Endothelial cell of umbilical vein (primary cell): ENCODE data around the gene DMXL1. TPM values are rescaled to one million over a fixed set of nuclear protein-coding genes. Genes with fewer than 3 reads are reported as not detected.

Experiments
- BruUV-seq: library from RNA; stranded (reverse); fragments of 400-500 nt; replicated peaks from 2 replicates; lab custom pipeline; 2021; lab: Mats Ljungman, UMichigan
- CTCF ChIA-PET: fragments of 300-600, 350-600 bp; sonication (Branson Sonifier 250); formaldehyde crosslinking; loops from one replicate; lab custom pipeline; 2021; ENCODE audit warnings: antibody characterized with exemption, inconsistent platforms; lab: Charles Lee
- POLR2A ChIA-PET: fragments of 300-600, 350-600 bp; sonication (Branson Sonifier 250); formaldehyde crosslinking; loops from one replicate; lab custom pipeline; 2021; ENCODE audit warnings: antibody characterized with exemption, inconsistent platforms; lab: Charles Lee
- DNase-seq: peaks from one replicate; pipeline ENCODE4 v3.0.0-alpha.2; 2011; ENCODE audit warnings: low read depth, low spot score
- FAIRE-seq: peaks from 2 replicates; lab custom pipeline; 2011; peaks lifted over from hg19 to GRCh38; lab: Jason Lieb, UNC
- H2AFZ ChIP-seq: 2 replicates; pipeline ENCODE4 v1.6.0; 2012; ENCODE audit warnings: low read depth, low read length, control low read depth, inconsistent platforms
- H3K27ac ChIP-seq: 2 replicates; pipeline ENCODE4 v1.5.1; 2011; ENCODE audit warnings: low read depth, mild to moderate bottlenecking, control low read depth, low read length, moderate library complexity; ENCODE audit not compliant: insufficient read depth
- H3K27me3 ChIP-seq, 2 experiments: 2 replicates each; pipeline versions ENCODE4 v1.6.0 to v1.6.1; 2011; ENCODE audit warnings: low read length in 2 of 2, mixed read lengths in 1 of 2; ENCODE audit not compliant: control insufficient read depth in 2 of 2, insufficient read depth in 2 of 2
- H3K36me3 ChIP-seq, 2 experiments: 2 replicates in 1 of 2; 3 replicates in 1 of 2; pipeline ENCODE4 v1.5.1; 2011; ENCODE audit warnings: low read length in 2 of 2, mild to moderate bottlenecking in 1 of 2, moderate library complexity in 1 of 2; ENCODE audit not compliant: control insufficient read depth in 2 of 2, insufficient read depth in 2 of 2; ENCODE audit errors: extremely low read depth in 1 of 2
- H3K4me1 ChIP-seq: 3 replicates; pipeline ENCODE4 v1.5.1; 2011; ENCODE audit warnings: mild to moderate bottlenecking, low read length; ENCODE audit not compliant: control insufficient read depth, insufficient read depth; ENCODE audit errors: extremely low read depth
- H3K4me2 ChIP-seq: 2 replicates; pipeline ENCODE4 v1.6.1; 2011; ENCODE audit warnings: low read length, control low read depth, mixed read lengths; ENCODE audit not compliant: insufficient read depth
- H3K4me3 ChIP-seq, 3 experiments: fragments of 200-600 bp in 1 of 3; sonication (generic), shearing (Covaris generic) in 1 of 3; replicated peaks in 1 of 3; 2 replicates each; pipeline ENCODE4 v1.5.1; 2011 to 2016; ENCODE audit warnings: control low read depth in 3 of 3, low read length in 3 of 3, mild to moderate bottlenecking in 2 of 3, inconsistent platforms in 1 of 3, low read depth in 1 of 3, moderate library complexity in 1 of 3; ENCODE audit not compliant: insufficient read depth in 1 of 3
- H3K79me2 ChIP-seq: 2 replicates; pipeline ENCODE4 v1.6.0; 2012; ENCODE audit warnings: low read length, inconsistent platforms; ENCODE audit not compliant: control insufficient read depth, insufficient read depth
- H3K9ac ChIP-seq: replicated peaks from 2 replicates; pipeline ENCODE3; 2011; ENCODE audit warnings: low read length, control low read depth; ENCODE audit not compliant: insufficient read depth; ENCODE audit errors: extremely low read depth
- H3K9me1 ChIP-seq: replicated peaks from 3 replicates; pipeline ENCODE4 v1.6.0; 2011; ENCODE audit warnings: mild to moderate bottlenecking, low read length; ENCODE audit not compliant: control insufficient read depth, insufficient read depth; ENCODE audit errors: extremely low read depth
- H3K9me3 ChIP-seq: replicated peaks from 2 replicates; pipeline ENCODE4 v1.5.1; 2012; ENCODE audit warnings: low read length, inconsistent platforms; ENCODE audit not compliant: control insufficient read depth, insufficient read depth
- H4K20me1 ChIP-seq: replicated peaks from 2 replicates; pipeline ENCODE3; 2011; ENCODE audit warnings: mild to moderate bottlenecking, low read length; ENCODE audit not compliant: control insufficient read depth, insufficient read depth; ENCODE audit errors: extremely low read depth
- EZH2 ChIP-seq: IDR thresholded peaks from 2 replicates; pipeline ENCODE4 v1.6.1; 2012; ENCODE audit warnings: borderline replicate concordance, low read depth, mild to moderate bottlenecking, moderate library complexity, low read length, inconsistent platforms; ENCODE audit not compliant: severe bottlenecking
- FOS ChIP-seq: IDR thresholded peaks from 2 replicates; pipeline ENCODE4 v1.6.1; 2011; ENCODE audit warnings: mild to moderate bottlenecking, low read length, moderate library complexity, borderline replicate concordance; ENCODE audit not compliant: insufficient read depth
- GATA2 ChIP-seq: IDR thresholded peaks from 2 replicates; pipeline ENCODE4 v1.7.0; 2011; ENCODE audit warnings: low read depth, mild to moderate bottlenecking, moderate library complexity, mixed read lengths, low read length; ENCODE audit not compliant: insufficient read length, insufficient read depth
- JUN ChIP-seq: IDR thresholded peaks from 2 replicates; pipeline ENCODE4 v1.6.1; 2011; ENCODE audit warnings: borderline replicate concordance, low read depth; ENCODE audit not compliant: insufficient read length, insufficient read depth
- MAX ChIP-seq: IDR thresholded peaks from 2 replicates; pipeline ENCODE4 v1.6.1; 2011; ENCODE audit not compliant: insufficient read depth, insufficient read length
- MYC ChIP-seq: IDR thresholded peaks from one replicate; pipeline ENCODE4 v1.6.1; 2011; ENCODE audit warnings: mild to moderate bottlenecking, low read depth, low read length
- POLR2A ChIP-seq: IDR thresholded peaks from 2 replicates; pipeline ENCODE4 v1.6.1; 2012; ENCODE audit warnings: low read depth, mild to moderate bottlenecking, control low read depth, low read length
- POLR2AphosphoS5 ChIP-seq: IDR thresholded peaks from 2 replicates; pipeline ENCODE4 v1.6.1; 2012; ENCODE audit warnings: low read depth, mild to moderate bottlenecking, control low read depth, low read length, moderate library complexity; ENCODE audit not compliant: insufficient read depth
- dilution Hi-C: fragments of 300-500 bp; cut with MboI; formaldehyde crosslinking; loops from one replicate; pipeline ENCODE4 v1.15.0; 2019; ENCODE audit warnings: low sequenced_read_pairs; ENCODE audit not compliant: extremely low pct_ligation_motif_present
- intact Hi-C: fragments of 100-400 bp; cut with micrococcal nuclease; formaldehyde crosslinking; loops from one replicate; pipeline ENCODE4 v1.10.0; 2022
- polyA plus RNA-seq, 4 experiments: library from polyadenylated mRNA; depleted of rRNA in 3 of 4; stranded (reverse) in 3 of 4; unstranded in 1 of 4; fragments of >200 nt; gene quantifications; 2 replicates each; pipeline versions ENCODE4 v1.2.1 to v1.2.3, GENCODE V29; 2011 to 2012; ENCODE audit warnings: missing spikeins in 1 of 4
- total RNA-seq: library from RNA; stranded (reverse); gene quantifications from 2 replicates; pipeline ENCODE4 v1.2.3, GENCODE V29; 2021
- TF ChIP-seq, protein P1 (sequence below), 2 donors: IDR thresholded peaks; 1 replicate in 1 of 2; 2 replicates in 1 of 2; pipeline ENCODE4 v1.5.1; 2011; ENCODE audit warnings: low read length in 2 of 2, mild to moderate bottlenecking in 2 of 2, moderate library complexity in 2 of 2, control low read depth in 1 of 2, inconsistent platforms in 1 of 2, low read depth in 1 of 2; ENCODE audit not compliant: insufficient read depth in 1 of 2; ENCODE audit errors: extremely low read depth in 1 of 2

Gene DMXL1
- total and polyA plus RNA-seq, 2 donors (not counting 3 experiments of a cell fraction or from before 2014, with no cell fraction given): 5.4 to 24.7 TPM

DNA sequence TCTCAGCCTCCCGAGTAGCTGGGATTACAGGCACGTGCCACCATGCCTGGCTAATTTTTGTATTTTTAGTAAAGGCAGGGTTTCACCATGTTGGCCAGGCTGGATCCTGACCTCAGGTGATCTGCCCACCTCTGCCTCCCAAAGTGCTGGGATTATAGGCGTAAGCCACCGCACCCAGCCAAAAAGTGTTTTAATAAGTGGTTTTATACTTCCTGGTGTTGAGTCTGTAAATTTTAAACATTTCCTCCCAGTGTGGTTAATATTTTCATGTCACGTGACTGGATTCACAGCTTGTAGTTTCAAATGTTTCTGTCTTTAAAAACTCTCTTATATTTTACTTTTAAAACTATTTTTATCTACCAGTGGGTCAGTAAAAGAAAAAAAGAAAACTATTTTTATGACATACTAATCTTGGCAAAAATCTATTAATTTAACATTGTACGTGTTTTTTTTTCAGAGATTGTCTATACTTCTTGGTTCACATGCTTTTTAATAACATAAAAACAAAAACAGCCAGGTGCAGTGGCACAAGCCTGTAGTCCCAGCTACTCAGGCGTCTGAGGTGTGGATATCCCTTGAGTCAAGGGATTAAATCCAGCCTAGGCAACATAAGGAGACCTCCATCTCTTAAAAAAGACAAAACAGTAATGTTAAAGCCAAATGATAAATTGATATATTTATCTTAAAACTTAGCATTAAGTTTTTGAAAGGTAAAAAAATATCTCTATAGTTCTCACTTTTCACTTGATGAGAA is 117.1 kb downstream of the DMXL1 start:
- CTCF ChIA-PET: no interaction called here
- no peaks in the 10 kb centered on the region for H4K20me1 ChIP-seq
- POLR2A ChIA-PET: no interaction called here

More for the DNA sequence above, 117.1 kb downstream of the DMXL1 start:
- Histone ChIP-seq H3K4me2 (no peak overlapping the region), H3K79me2 (no peaks in the 10 kb centered on the region), H3K9ac (no peak overlapping the region), H2AFZ (no peak overlapping the region), H3K27ac (no peak overlapping the region), H3K9me1 (peaks cover 4% of the 10 kb centered on the region), H3K9me3 (no peaks in the 10 kb centered on the region), H3K4me3 (no peak overlapping the region), H3K4me1 (no peaks in the 10 kb centered on the region), H3K27me3 (no peaks in the 10 kb centered on the region), H3K36me3 (no peaks in the 10 kb centered on the region)
- dilution Hi-C loops (no loop called here), intact Hi-C loops (no loop called here)
- DNase-seq (no peak), FAIRE-seq (no peak)
- no peak for TF ChIP-seq MYC
- TF ChIP-seq MAX: no peak
- no peak for TF ChIP-seq FOS
- no peak for TF ChIP-seq JUN
- TF ChIP-seq GATA2: no peak
- no peak for TF ChIP-seq POLR2A
- TF ChIP-seq, protein P1, sequence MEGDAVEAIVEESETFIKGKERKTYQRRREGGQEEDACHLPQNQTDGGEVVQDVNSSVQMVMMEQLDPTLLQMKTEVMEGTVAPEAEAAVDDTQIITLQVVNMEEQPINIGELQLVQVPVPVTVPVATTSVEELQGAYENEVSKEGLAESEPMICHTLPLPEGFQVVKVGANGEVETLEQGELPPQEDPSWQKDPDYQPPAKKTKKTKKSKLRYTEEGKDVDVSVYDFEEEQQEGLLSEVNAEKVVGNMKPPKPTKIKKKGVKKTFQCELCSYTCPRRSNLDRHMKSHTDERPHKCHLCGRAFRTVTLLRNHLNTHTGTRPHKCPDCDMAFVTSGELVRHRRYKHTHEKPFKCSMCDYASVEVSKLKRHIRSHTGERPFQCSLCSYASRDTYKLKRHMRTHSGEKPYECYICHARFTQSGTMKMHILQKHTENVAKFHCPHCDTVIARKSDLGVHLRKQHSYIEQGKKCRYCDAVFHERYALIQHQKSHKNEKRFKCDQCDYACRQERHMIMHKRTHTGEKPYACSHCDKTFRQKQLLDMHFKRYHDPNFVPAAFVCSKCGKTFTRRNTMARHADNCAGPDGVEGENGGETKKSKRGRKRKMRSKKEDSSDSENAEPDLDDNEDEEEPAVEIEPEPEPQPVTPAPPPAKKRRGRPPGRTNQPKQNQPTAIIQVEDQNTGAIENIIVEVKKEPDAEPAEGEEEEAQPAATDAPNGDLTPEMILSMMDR (IDR thresholded peaks at IDR 0.05; ENCODE audit: extremely low read depth in 1 of 2, insufficient read depth in 1 of 2, low read depth in 1 of 2, low read length in 2 of 2): no peak
- TF ChIP-seq EZH2: no peak
- no peak for TF ChIP-seq POLR2AphosphoS5
- no TSS peak for BruUV-seq
